ENCODE data around the gene MVD. TPM values are rescaled to one million over a fixed set of nuclear protein-coding genes. Genes with fewer than 3 reads are reported as not detected.

MVD gene
- total RNA-seq, 1 donor from 2014 or later, result 102 TPM

- no peak for TF ChIP-seq CTCF (IDR thresholded peaks at IDR 0.05; ENCODE audit: insufficient read depth, low read length, poor library complexity, severe bottlenecking)
- no peak for DNase-seq (ENCODE audit: low read depth)
- no peaks in the 10 kb centered on the region for H3K36me3 ChIP-seq (ENCODE audit: control insufficient read depth, insufficient read depth, low read length)
- peaks cover 43% of the 10 kb centered on the region for H3K27me3 ChIP-seq (ENCODE audit: control insufficient read depth, insufficient read depth, low read length)
- H3K4me3 ChIP-seq (ENCODE audit: low read depth, low read length), result no peak overlapping the region
These were observed 27.6 kb upstream of the MVD start for GRCh38 chr16:88690341-88691128.

- Histone ChIP-seq H3K36me3 (ENCODE audit: control insufficient read depth, insufficient read depth, low read length) (no peaks in the 10 kb centered on the region), H3K27me3 (ENCODE audit: control insufficient read depth, insufficient read depth, low read length) (peaks cover 57% of the 10 kb centered on the region), H3K4me3 (ENCODE audit: low read depth, low read length) (no peak overlapping the region)
- no peak for DNase-seq (ENCODE audit: low read depth)
- no peak for TF ChIP-seq CTCF (IDR thresholded peaks at IDR 0.05; ENCODE audit: insufficient read depth, low read length, poor library complexity, severe bottlenecking)
These were observed 25.3 kb upstream of the MVD start for GRCh38 chr16:88688013-88688778.

GRCh38 chr16:88687676-88688012, 24.8 kb upstream of the MVD start:
- H3K27me3 ChIP-seq (ENCODE audit: control insufficient read depth, insufficient read depth, low read length), result peaks cover 57% of the 10 kb centered on the region
- TF ChIP-seq CTCF (IDR thresholded peaks at IDR 0.05; ENCODE audit: insufficient read depth, low read length, poor library complexity, severe bottlenecking), result no peak
- no peak for DNase-seq (ENCODE audit: low read depth)
- H3K4me3 ChIP-seq (ENCODE audit: low read depth, low read length), result no peak overlapping the region
- H3K36me3 ChIP-seq (ENCODE audit: control insufficient read depth, insufficient read depth, low read length), result no peaks in the 10 kb centered on the region

- H3K36me3 ChIP-seq (ENCODE audit: control insufficient read depth, insufficient read depth, low read length), result no peaks in the 10 kb centered on the region
- no peak for TF ChIP-seq CTCF (IDR thresholded peaks at IDR 0.05; ENCODE audit: insufficient read depth, low read length, poor library complexity, severe bottlenecking)
- H3K4me3 ChIP-seq (ENCODE audit: low read depth, low read length), result no peak overlapping the region
- H3K27me3 ChIP-seq (ENCODE audit: control insufficient read depth, insufficient read depth, low read length), result peaks cover 57% of the 10 kb centered on the region
- DNase-seq (ENCODE audit: low read depth), result no peak
These were observed 24.3 kb upstream of the MVD start for GRCh38 chr16:88687254-88687576.

- Histone ChIP-seq H3K27me3 (ENCODE audit: control insufficient read depth, insufficient read depth, low read length) (peaks cover 60% of the 10 kb centered on the region), H3K36me3 (ENCODE audit: control insufficient read depth, insufficient read depth, low read length) (no peaks in the 10 kb centered on the region), H3K4me3 (ENCODE audit: low read depth, low read length) (peak within 1 kb of the TSS; percentile 44)
- no peak for TF ChIP-seq CTCF (IDR thresholded peaks at IDR 0.05; ENCODE audit: insufficient read depth, low read length, poor library complexity, severe bottlenecking)
- no peak for DNase-seq (ENCODE audit: low read depth)
These were observed 23.8 kb upstream of the MVD start, which contains the start of gene SNAI3 for GRCh38 chr16:88686439-88687253. Gene SNAI3 (minus strand): TSS chr16:88686507. CDS start chr16:88686406, 101 bp downstream.
